Transverse colon (tissue), 4 donors: ENCODE measurements around the gene GPR108.

ENCODE experiments used
- CTCF ChIP-seq, 5 experiments: fragments of 200-600 bp in 3 of 5; fragments of 450-650 bp in 2 of 5; sonication (generic) in 3 of 5; IDR thresholded peaks; 1 replicate in 2 of 5; 2 replicates in 3 of 5; pipeline ENCODE4 v1.5.1; 2016 to 2017; ENCODE audit warnings: antibody characterized with exemption in 5 of 5, inconsistent platforms in 3 of 5, mild to moderate bottlenecking in 2 of 5, moderate library complexity in 1 of 5
- POLR2AphosphoS5 ChIP-seq, 3 donors: sonication (generic); formaldehyde crosslinking; IDR thresholded peaks; one replicate each; pipeline ENCODE4 v1.6.1; 2016; ENCODE audit warnings: antibody characterized with exemption in 3 of 3

GRCh38 chr19:6723108-6723618, 14.2 kb downstream of the GPR108 start:
- TF ChIP-seq CTCF (IDR thresholded peaks at IDR 0.05) (no peak), POLR2AphosphoS5 (IDR thresholded peaks at IDR 0.05) (no peak)
